GM23338 (cell line): ENCODE data around the gene SLC9A9. TPM values are rescaled to one million over a fixed set of nuclear protein-coding genes. Genes with fewer than 3 reads are reported as not detected.

Experiments used
- ATAC-seq: fragments of 200-7000 bp; cut with Tn5 transposase; 3 replicates; pipeline ENCODE4 v1.9.1; 2020
- DNase-seq: peaks from one replicate; pipeline ENCODE4 v3.0.0-alpha.2; 2015; ENCODE audit warnings: low spot score
- H2AFZ ChIP-seq: fragments of 200-600 bp; sonication (generic); 2 replicates; pipeline ENCODE4 v1.8.0; 2016; ENCODE audit warnings: antibody characterized with exemption, mild to moderate bottlenecking, moderate library complexity
- H3F3A ChIP-seq: fragments of 200-600 bp; sonication (generic); replicated peaks from 2 replicates; pipeline ENCODE4 v1.8.0; 2017; ENCODE audit warnings: antibody characterized with exemption, mixed run types, low read depth
- H3K27ac ChIP-seq: fragments of 200-600 bp; sonication (generic); 2 replicates; pipeline ENCODE4 v1.6.1; 2016; ENCODE audit warnings: low read depth
- H3K27me3 ChIP-seq: fragments of 200-600 bp; sonication (generic); 2 replicates; pipeline ENCODE4 v1.8.0; 2016; ENCODE audit warnings: mild to moderate bottlenecking, mixed run types, moderate library complexity; ENCODE audit not compliant: insufficient read depth
- H3K36me3 ChIP-seq: fragments of 200-600 bp; sonication (generic); 2 replicates; pipeline ENCODE4 v1.8.0; 2016; ENCODE audit warnings: mild to moderate bottlenecking; ENCODE audit not compliant: insufficient read depth
- H3K4me1 ChIP-seq: fragments of 200-600 bp; sonication (generic); 2 replicates; pipeline ENCODE4 v1.8.0; 2016; ENCODE audit warnings: mild to moderate bottlenecking, moderate library complexity; ENCODE audit not compliant: insufficient read depth
- H3K4me2 ChIP-seq: fragments of 200-600 bp; sonication (generic); 2 replicates; pipeline ENCODE4 v1.7.1; 2017; ENCODE audit warnings: mixed run types
- H3K4me3 ChIP-seq: fragments of 200-600 bp; sonication (generic); 2 replicates; pipeline ENCODE4 v1.6.1; 2016; ENCODE audit warnings: mixed run types
- H3K79me2 ChIP-seq: fragments of 200-600 bp; sonication (generic); replicated peaks from 2 replicates; pipeline ENCODE4 v1.8.0; 2017; ENCODE audit warnings: mild to moderate bottlenecking; ENCODE audit not compliant: insufficient read depth
- H3K9me2 ChIP-seq: fragments of 200-600 bp; sonication (generic); 2 replicates; pipeline ENCODE4 v1.8.0; 2017; ENCODE audit not compliant: insufficient read depth
- H4K20me1 ChIP-seq: fragments of 200-600 bp; sonication (generic); replicated peaks from 2 replicates; pipeline ENCODE4 v1.8.0; 2017; ENCODE audit warnings: mild to moderate bottlenecking; ENCODE audit not compliant: insufficient read depth
- H3K27ac Mint-ChIP-seq: 2 replicates; pipeline ENCODE4 v1.8.0; 2020; ENCODE audit warnings: inconsistent platforms, mild to moderate bottlenecking, moderate library complexity, mixed read lengths
- H3K27me3 Mint-ChIP-seq: 3 replicates; pipeline ENCODE4 v1.8.0; 2022; ENCODE audit warnings: low read depth, mild to moderate bottlenecking, moderate library complexity, mixed read lengths, inconsistent platforms; ENCODE audit not compliant: insufficient read depth, poor library complexity
- H3K36me3 Mint-ChIP-seq: 3 replicates; pipeline ENCODE4 v1.8.0; 2021; ENCODE audit warnings: low read depth, mild to moderate bottlenecking, inconsistent platforms, moderate library complexity, mixed read lengths
- H3K4me1 Mint-ChIP-seq: 3 replicates; pipeline ENCODE4 v1.8.0; 2020; ENCODE audit warnings: mild to moderate bottlenecking, inconsistent platforms, mixed read lengths
- H3K4me3 Mint-ChIP-seq: 3 replicates; pipeline ENCODE4 v1.8.0; 2021; ENCODE audit warnings: moderate library complexity, mild to moderate bottlenecking, inconsistent platforms, mixed read lengths
- H3K9me3 Mint-ChIP-seq: 3 replicates; pipeline ENCODE4 v1.8.0; 2020; ENCODE audit warnings: moderate library complexity, mild to moderate bottlenecking, inconsistent platforms, mixed read lengths
- CREB1 ChIP-seq: fragments of 250-450 bp; sonication (Bioruptor Pico); IDR thresholded peaks from 2 replicates; pipeline ENCODE4 v1.5.0; 2020; ENCODE audit warnings: low read depth, mild to moderate bottlenecking, moderate library complexity
- JUNB ChIP-seq: IDR thresholded peaks from one replicate; pipeline ENCODE4 v1.6.1; 2016; ENCODE audit warnings: antibody characterized with exemption; ENCODE audit not compliant: unreplicated experiment
- NANOG ChIP-seq: IDR thresholded peaks from 2 replicates; pipeline ENCODE4 v1.6.1; 2016; ENCODE audit warnings: antibody characterized with exemption, borderline replicate concordance
- STAT1 ChIP-seq: IDR thresholded peaks from one replicate; pipeline ENCODE4 v1.6.1; 2016; ENCODE audit warnings: antibody characterized with exemption; ENCODE audit not compliant: unreplicated experiment
- polyA plus RNA-seq: library from polyadenylated mRNA; unstranded; fragments of >200 nt; fragmentation: Nextera tagmentation; extraction: Ambion mirVana; gene quantifications from 2 replicates; pipeline ENCODE4 v1.2.1, GENCODE V29; 2016
- total RNA-seq: library from RNA; depleted of rRNA; stranded (reverse); fragments of >200 nt; shearing (Covaris generic); gene quantifications from 2 replicates; pipeline ENCODE4 v1.2.3, GENCODE V29; 2014
- TF ChIP-seq, protein P1 (sequence below), 2 experiments: fragments of 200-600 bp in 1 of 2; sonication (generic) in 1 of 2; conservative IDR thresholded peaks; 2 replicates each; pipeline versions ENCODE4 v1.5.1 to v1.6.1; 2016 to 2017; ENCODE audit warnings: antibody characterized with exemption in 2 of 2, low read depth in 2 of 2, mild to moderate bottlenecking in 2 of 2, moderate library complexity in 1 of 2
- TF ChIP-seq, protein P2 (sequence below): IDR thresholded peaks from 2 replicates; pipeline ENCODE4 v1.6.1; 2016; ENCODE audit warnings: antibody characterized with exemption
- TF ChIP-seq, protein P3 (sequence below): fragments of 250-450 bp; sonication (Bioruptor Pico); IDR thresholded peaks from 2 replicates; pipeline ENCODE4 v1.5.0; 2020; ENCODE audit warnings: mild to moderate bottlenecking, moderate library complexity
- TF ChIP-seq, protein P4 (sequence below): IDR thresholded peaks from one replicate; pipeline ENCODE4 v1.6.1; 2018; ENCODE audit warnings: antibody characterized with exemption; ENCODE audit not compliant: unreplicated experiment

SLC9A9 gene
- total and polyA plus RNA-seq, 2 experiments from 2014 or later, result 1.3 to 1.6 TPM

DNA sequence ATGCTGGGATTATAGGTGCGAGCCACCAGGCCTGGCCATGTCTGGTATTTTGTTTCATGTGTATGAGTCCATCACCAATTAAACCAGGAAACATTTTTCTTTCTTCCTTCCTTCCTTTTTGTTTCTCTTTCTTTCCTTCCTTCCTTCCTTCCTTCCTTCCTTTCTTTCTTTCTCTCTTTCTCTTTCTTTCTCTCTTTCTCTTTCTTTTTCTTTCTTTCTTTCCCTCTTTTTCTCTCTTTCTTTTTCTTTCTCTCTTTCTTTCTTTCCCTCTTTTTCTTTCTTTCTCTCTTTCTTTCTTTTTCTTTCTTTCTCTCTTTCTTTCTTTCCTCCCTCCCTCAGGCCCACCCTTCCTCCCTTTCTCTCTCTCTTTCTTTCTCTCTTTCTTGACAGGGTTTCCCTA lies 83.4 kb downstream of the SLC9A9 start:
- Histone ChIP-seq H3K4me3 (no peak overlapping the region), H3K4me2 (no peak overlapping the region), H2AFZ (no peak overlapping the region), H3F3A (no peaks in the 10 kb centered on the region), H3K36me3 (no peaks in the 10 kb centered on the region), H3K4me1 (no peaks in the 10 kb centered on the region), H4K20me1 (no peaks in the 10 kb centered on the region), H3K79me2 (no peaks in the 10 kb centered on the region), H3K27me3 (no peaks in the 10 kb centered on the region), H3K9me2 (no peaks in the 10 kb centered on the region), H3K27ac (no peak overlapping the region)
- DNase-seq (no peak), ATAC-seq (no peak)
- Mint-ChIP-seq H3K27me3 (no peaks in the 10 kb centered on the region), H3K4me3 (no peak overlapping the region), H3K9me3 (peaks cover 6% of the 10 kb centered on the region; the same call in 2 of the 3 replicates), H3K27ac (no peak overlapping the region), H3K4me1 (no peaks in the 10 kb centered on the region), H3K36me3 (no peaks in the 10 kb centered on the region; the same call in 2 of the 3 replicates)
- TF ChIP-seq JUNB, result no peak

DNA sequence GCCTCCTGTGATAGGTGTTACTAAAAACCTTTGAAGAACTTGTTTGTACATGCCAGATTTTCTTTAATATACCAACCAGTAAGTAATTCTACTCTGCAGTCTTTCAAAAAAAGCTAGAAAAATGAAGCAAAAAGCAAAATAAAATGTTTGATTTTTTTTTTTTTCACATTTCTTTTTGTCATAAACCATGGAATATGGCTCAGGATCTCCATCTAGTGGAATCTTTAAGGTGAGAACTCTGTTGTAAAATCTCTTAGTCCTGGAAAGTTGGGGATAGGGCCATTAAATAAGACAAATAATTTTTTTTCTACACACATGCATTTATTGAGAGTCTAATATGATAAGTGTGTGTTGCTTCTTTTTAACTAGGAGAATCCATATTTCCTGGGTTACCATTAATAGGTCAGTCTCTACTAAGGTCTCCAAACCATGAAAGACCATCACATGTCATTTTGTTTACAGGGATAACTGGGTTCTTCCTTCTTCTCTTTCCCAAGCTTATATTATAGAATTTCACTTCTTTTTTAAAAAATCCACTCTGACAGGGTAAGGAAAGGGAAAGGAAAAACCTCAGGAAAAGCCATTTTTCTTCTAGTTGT lies 84.6 kb downstream of the SLC9A9 start:
- Histone ChIP-seq H2AFZ (no peak overlapping the region), H3K27ac (no peak overlapping the region), H3K4me3 (no peak overlapping the region), H3K79me2 (no peaks in the 10 kb centered on the region), H3K4me2 (no peak overlapping the region), H3K36me3 (no peaks in the 10 kb centered on the region), H3K9me2 (no peaks in the 10 kb centered on the region), H4K20me1 (no peaks in the 10 kb centered on the region), H3F3A (no peaks in the 10 kb centered on the region), H3K27me3 (no peaks in the 10 kb centered on the region), H3K4me1 (no peaks in the 10 kb centered on the region)
- no peak overlapping the region for H3K4me3 Mint-ChIP-seq
- no peaks in the 10 kb centered on the region for H3K4me1 Mint-ChIP-seq
- H3K36me3 Mint-ChIP-seq, result no peaks in the 10 kb centered on the region; the same call in 2 of the 3 replicates
- no peak overlapping the region for H3K27ac Mint-ChIP-seq
- H3K9me3 Mint-ChIP-seq, result peaks cover 6% of the 10 kb centered on the region; the same call in 2 of the 3 replicates
- ATAC-seq (no peak), DNase-seq (peak; percentile 47)
- no peaks in the 10 kb centered on the region for H3K27me3 Mint-ChIP-seq
- TF ChIP-seq, protein P1, sequence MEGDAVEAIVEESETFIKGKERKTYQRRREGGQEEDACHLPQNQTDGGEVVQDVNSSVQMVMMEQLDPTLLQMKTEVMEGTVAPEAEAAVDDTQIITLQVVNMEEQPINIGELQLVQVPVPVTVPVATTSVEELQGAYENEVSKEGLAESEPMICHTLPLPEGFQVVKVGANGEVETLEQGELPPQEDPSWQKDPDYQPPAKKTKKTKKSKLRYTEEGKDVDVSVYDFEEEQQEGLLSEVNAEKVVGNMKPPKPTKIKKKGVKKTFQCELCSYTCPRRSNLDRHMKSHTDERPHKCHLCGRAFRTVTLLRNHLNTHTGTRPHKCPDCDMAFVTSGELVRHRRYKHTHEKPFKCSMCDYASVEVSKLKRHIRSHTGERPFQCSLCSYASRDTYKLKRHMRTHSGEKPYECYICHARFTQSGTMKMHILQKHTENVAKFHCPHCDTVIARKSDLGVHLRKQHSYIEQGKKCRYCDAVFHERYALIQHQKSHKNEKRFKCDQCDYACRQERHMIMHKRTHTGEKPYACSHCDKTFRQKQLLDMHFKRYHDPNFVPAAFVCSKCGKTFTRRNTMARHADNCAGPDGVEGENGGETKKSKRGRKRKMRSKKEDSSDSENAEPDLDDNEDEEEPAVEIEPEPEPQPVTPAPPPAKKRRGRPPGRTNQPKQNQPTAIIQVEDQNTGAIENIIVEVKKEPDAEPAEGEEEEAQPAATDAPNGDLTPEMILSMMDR (conservative IDR thresholded peaks at IDR 0.05; ENCODE audit: low read depth in 2 of 2), result peak in 1 of 2 experiments; percentile 68; a peak in 3 of 4 replicates
- TF ChIP-seq CREB1 (no peak), NANOG (no peak), JUNB (no peak), STAT1 (no peak)
- TF ChIP-seq, protein P2, sequence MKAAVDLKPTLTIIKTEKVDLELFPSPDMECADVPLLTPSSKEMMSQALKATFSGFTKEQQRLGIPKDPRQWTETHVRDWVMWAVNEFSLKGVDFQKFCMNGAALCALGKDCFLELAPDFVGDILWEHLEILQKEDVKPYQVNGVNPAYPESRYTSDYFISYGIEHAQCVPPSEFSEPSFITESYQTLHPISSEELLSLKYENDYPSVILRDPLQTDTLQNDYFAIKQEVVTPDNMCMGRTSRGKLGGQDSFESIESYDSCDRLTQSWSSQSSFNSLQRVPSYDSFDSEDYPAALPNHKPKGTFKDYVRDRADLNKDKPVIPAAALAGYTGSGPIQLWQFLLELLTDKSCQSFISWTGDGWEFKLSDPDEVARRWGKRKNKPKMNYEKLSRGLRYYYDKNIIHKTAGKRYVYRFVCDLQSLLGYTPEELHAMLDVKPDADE, result no peak
- TF ChIP-seq, protein P3, sequence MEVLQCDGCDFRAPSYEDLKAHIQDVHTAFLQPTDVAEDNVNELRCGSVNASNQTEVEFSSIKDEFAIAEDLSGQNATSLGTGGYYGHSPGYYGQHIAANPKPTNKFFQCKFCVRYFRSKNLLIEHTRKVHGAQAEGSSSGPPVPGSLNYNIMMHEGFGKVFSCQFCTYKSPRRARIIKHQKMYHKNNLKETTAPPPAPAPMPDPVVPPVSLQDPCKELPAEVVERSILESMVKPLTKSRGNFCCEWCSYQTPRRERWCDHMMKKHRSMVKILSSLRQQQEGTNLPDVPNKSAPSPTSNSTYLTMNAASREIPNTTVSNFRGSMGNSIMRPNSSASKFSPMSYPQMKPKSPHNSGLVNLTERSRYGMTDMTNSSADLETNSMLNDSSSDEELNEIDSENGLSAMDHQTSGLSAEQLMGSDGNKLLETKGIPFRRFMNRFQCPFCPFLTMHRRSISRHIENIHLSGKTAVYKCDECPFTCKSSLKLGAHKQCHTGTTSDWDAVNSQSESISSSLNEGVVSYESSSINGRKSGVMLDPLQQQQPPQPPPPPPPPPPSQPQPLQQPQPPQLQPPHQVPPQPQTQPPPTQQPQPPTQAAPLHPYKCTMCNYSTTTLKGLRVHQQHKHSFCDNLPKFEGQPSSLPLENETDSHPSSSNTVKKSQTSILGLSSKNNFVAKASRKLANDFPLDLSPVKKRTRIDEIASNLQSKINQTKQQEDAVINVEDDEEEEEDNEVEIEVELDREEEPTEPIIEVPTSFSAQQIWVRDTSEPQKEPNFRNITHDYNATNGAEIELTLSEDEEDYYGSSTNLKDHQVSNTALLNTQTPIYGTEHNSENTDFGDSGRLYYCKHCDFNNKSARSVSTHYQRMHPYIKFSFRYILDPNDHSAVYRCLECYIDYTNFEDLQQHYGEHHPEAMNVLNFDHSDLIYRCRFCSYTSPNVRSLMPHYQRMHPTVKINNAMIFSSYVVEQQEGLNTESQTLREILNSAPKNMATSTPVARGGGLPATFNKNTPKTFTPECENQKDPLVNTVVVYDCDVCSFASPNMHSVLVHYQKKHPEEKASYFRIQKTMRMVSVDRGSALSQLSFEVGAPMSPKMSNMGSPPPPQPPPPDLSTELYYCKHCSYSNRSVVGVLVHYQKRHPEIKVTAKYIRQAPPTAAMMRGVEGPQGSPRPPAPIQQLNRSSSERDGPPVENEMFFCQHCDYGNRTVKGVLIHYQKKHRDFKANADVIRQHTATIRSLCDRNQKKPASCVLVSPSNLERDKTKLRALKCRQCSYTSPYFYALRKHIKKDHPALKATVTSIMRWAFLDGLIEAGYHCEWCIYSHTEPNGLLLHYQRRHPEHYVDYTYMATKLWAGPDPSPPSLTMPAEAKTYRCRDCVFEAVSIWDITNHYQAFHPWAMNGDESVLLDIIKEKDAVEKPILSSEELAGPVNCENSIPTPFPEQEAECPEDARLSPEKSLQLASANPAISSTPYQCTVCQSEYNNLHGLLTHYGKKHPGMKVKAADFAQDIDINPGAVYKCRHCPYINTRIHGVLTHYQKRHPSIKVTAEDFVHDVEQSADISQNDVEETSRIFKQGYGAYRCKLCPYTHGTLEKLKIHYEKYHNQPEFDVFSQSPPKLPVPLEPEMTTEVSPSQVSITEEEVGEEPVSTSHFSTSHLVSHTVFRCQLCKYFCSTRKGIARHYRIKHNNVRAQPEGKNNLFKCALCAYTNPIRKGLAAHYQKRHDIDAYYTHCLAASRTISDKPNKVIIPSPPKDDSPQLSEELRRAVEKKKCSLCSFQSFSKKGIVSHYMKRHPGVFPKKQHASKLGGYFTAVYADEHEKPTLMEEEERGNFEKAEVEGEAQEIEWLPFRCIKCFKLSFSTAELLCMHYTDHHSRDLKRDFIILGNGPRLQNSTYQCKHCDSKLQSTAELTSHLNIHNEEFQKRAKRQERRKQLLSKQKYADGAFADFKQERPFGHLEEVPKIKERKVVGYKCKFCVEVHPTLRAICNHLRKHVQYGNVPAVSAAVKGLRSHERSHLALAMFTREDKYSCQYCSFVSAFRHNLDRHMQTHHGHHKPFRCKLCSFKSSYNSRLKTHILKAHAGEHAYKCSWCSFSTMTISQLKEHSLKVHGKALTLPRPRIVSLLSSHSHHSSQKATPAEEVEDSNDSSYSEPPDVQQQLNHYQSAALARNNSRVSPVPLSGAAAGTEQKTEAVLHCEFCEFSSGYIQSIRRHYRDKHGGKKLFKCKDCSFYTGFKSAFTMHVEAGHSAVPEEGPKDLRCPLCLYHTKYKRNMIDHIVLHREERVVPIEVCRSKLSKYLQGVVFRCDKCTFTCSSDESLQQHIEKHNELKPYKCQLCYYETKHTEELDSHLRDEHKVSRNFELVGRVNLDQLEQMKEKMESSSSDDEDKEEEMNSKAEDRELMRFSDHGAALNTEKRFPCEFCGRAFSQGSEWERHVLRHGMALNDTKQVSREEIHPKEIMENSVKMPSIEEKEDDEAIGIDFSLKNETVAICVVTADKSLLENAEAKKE (CRISPR knock-in tag), result no peak
- TF ChIP-seq, protein P4, sequence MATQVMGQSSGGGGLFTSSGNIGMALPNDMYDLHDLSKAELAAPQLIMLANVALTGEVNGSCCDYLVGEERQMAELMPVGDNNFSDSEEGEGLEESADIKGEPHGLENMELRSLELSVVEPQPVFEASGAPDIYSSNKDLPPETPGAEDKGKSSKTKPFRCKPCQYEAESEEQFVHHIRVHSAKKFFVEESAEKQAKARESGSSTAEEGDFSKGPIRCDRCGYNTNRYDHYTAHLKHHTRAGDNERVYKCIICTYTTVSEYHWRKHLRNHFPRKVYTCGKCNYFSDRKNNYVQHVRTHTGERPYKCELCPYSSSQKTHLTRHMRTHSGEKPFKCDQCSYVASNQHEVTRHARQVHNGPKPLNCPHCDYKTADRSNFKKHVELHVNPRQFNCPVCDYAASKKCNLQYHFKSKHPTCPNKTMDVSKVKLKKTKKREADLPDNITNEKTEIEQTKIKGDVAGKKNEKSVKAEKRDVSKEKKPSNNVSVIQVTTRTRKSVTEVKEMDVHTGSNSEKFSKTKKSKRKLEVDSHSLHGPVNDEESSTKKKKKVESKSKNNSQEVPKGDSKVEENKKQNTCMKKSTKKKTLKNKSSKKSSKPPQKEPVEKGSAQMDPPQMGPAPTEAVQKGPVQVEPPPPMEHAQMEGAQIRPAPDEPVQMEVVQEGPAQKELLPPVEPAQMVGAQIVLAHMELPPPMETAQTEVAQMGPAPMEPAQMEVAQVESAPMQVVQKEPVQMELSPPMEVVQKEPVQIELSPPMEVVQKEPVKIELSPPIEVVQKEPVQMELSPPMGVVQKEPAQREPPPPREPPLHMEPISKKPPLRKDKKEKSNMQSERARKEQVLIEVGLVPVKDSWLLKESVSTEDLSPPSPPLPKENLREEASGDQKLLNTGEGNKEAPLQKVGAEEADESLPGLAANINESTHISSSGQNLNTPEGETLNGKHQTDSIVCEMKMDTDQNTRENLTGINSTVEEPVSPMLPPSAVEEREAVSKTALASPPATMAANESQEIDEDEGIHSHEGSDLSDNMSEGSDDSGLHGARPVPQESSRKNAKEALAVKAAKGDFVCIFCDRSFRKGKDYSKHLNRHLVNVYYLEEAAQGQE, result no peak
